K562 (cell line): Measurements from ENCODE around the gene NRIP2. TPM values are rescaled to one million over a fixed set of nuclear protein-coding genes. Genes with fewer than 3 reads are reported as not detected.

Experiments
- ZNF277 ChIP-seq: fragments of 250-450 bp; sonication (Bioruptor Pico); IDR thresholded peaks from 2 replicates; pipeline ENCODE4 v1.8.0; 2022; ENCODE audit warnings: inconsistent platforms, mild to moderate bottlenecking, moderate library complexity, borderline replicate concordance
- polyA plus RNA-seq, 8 experiments: library from polyadenylated mRNA; depleted of rRNA in 4 of 8; stranded (reverse) in 5 of 8; unstranded in 3 of 8; fragments of >200 nt; fragmentation: Nextera tagmentation in 2 of 8; fragmentation: Illumina TruSeq in 1 of 8; extraction: Ambion mirVana in 2 of 8; extraction: Trizol in 1 of 8; gene quantifications; 2 replicates each; pipeline versions ENCODE4 v1.2.1 to v1.2.3, GENCODE V29; 2011 to 2014; ENCODE audit warnings: inconsistent platforms in 1 of 8, missing spikeins in 1 of 8
- total RNA-seq, 7 experiments: library from RNA; depleted of rRNA in 6 of 7; stranded (reverse); fragments of >200 nt in 6 of 7; fragmentation: Illumina TruSeq in 2 of 7; extraction: Trizol in 2 of 7; gene quantifications; 2 replicates each; pipeline versions ENCODE4 v1.2.1 to v1.2.3, GENCODE V29; 2011 to 2021; ENCODE audit warnings: low replicate concordance in 1 of 7
- TF ChIP-seq, protein P1 (sequence below): fragments of 250-450 bp; sonication (Bioruptor Pico); IDR thresholded peaks from 2 replicates; pipeline ENCODE4 v1.4.0; 2020

Gene NRIP2
- total and polyA plus RNA-seq, 9 of the 15 experiments (the other 6 are each of a cell fraction or from before 2014, with no cell fraction given) = 0.07 to 0.10 TPM; not detected in 7

GRCh38 chr12:2829275-2829674, 5.6 kb downstream of the NRIP2 start (continued):
- TF ChIP-seq, protein P1, sequence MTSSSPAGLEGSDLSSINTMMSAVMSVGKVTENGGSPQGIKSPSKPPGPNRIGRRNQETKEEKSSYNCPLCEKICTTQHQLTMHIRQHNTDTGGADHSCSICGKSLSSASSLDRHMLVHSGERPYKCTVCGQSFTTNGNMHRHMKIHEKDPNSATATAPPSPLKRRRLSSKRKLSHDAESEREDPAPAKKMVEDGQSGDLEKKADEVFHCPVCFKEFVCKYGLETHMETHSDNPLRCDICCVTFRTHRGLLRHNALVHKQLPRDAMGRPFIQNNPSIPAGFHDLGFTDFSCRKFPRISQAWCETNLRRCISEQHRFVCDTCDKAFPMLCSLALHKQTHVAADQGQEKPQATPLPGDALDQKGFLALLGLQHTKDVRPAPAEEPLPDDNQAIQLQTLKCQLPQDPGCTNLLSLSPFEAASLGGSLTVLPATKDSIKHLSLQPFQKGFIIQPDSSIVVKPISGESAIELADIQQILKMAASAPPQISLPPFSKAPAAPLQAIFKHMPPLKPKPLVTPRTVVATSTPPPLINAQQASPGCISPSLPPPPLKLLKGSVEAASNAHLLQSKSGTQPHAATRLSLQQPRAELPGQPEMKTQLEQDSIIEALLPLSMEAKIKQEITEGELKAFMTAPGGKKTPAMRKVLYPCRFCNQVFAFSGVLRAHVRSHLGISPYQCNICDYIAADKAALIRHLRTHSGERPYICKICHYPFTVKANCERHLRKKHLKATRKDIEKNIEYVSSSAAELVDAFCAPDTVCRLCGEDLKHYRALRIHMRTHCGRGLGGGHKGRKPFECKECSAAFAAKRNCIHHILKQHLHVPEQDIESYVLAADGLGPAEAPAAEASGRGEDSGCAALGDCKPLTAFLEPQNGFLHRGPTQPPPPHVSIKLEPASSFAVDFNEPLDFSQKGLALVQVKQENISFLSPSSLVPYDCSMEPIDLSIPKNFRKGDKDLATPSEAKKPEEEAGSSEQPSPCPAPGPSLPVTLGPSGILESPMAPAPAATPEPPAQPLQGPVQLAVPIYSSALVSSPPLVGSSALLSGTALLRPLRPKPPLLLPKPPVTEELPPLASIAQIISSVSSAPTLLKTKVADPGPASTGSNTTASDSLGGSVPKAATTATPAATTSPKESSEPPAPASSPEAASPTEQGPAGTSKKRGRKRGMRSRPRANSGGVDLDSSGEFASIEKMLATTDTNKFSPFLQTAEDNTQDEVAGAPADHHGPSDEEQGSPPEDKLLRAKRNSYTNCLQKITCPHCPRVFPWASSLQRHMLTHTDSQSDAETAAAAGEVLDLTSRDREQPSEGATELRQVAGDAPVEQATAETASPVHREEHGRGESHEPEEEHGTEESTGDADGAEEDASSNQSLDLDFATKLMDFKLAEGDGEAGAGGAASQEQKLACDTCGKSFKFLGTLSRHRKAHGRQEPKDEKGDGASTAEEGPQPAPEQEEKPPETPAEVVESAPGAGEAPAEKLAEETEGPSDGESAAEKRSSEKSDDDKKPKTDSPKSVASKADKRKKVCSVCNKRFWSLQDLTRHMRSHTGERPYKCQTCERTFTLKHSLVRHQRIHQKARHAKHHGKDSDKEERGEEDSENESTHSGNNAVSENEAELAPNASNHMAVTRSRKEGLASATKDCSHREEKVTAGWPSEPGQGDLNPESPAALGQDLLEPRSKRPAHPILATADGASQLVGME = no peak
- TF ChIP-seq ZNF277 = no peak
